GM18505 (cell line): ENCODE measurements around the gene CC2D1A.

ENCODE experiments used
- ATAC-seq: cut with Tn5 transposase; IDR thresholded peaks from one replicate; pipeline ENCODE4 v1.9.1; 2021; ENCODE audit not compliant: unreplicated experiment
- POLR2A ChIP-seq: IDR thresholded peaks from 4 replicates; pipeline ENCODE4 v1.6.1; 2011; ENCODE audit warnings: borderline replicate concordance; ENCODE audit not compliant: insufficient read depth, insufficient read length; ENCODE audit errors: extremely low read depth

Gene CC2D1A

GRCh38 chr19:13926715-13927114 lies 20.7 kb downstream of the CC2D1A start:
- no peak for TF ChIP-seq POLR2A
- no peak for ATAC-seq

DNA sequence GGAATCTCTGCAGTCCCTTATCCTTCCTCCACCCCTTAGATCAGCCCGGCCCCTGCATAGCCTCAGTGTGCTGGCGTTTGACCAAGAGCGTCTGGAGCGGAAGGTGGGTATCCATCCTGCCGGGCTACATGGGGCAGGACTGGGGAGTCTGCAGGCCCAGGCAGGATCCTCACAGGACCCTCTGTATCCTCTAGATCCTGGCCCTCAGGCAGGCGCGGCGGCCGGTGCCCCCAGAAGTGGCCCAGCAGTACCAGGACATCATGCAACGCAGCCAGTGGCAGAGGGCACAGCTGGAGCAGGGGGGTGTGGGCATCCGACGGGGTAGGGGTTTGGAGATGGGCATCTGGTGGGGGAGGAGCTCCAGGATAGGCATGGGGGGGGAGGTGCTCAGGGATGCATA lies 23.3 kb downstream of the CC2D1A start:
- no peak for TF ChIP-seq POLR2A
- ATAC-seq = no peak

DNA sequence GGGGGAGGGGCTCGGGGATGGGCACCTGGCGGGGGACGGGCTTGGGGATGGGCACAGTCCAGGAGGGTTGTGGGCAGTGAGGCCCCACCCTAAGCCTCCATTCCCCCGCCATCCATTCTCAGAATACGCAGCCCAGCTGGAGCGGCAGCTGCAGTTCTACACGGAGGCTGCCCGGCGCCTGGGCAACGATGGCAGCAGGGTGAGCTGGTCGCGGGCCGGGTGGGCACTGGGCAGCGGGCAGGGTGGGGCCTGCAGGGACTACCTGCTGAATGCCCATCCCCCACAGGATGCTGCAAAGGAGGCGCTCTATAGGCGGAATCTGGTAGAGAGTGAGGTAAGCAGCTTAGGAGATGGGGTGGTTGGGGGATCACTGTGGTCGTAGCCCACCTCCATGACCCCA lies 24.0 kb downstream of the CC2D1A start:
- ATAC-seq = no peak
- TF ChIP-seq POLR2A = no peak

DNA sequence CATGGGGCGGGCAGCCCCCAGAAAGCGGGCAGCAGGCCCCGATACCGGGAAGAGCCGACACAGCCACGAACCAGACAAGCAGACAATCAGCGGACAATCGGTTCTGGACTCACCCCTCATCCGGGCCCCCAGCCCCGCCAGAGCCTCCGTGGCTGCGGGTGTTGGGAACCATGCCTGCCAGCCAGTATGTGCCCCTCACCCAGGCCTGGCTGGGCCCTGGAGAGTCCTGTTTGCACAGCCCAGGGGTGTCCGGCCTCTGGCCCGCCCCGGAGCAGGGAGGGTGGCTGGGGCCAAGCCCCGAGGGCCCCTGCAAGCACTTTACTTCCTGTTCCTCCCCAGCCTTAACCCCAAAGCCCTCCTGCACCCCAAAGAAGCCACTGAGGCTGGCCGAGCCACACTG lies 24.4 kb downstream of the CC2D1A start:
- ATAC-seq = no peak
- TF ChIP-seq POLR2A = no peak

GRCh38 chr19:13931391-13932148 lies 25.6 kb downstream of the CC2D1A start:
- no peak for TF ChIP-seq POLR2A
- no peak for ATAC-seq

DNA sequence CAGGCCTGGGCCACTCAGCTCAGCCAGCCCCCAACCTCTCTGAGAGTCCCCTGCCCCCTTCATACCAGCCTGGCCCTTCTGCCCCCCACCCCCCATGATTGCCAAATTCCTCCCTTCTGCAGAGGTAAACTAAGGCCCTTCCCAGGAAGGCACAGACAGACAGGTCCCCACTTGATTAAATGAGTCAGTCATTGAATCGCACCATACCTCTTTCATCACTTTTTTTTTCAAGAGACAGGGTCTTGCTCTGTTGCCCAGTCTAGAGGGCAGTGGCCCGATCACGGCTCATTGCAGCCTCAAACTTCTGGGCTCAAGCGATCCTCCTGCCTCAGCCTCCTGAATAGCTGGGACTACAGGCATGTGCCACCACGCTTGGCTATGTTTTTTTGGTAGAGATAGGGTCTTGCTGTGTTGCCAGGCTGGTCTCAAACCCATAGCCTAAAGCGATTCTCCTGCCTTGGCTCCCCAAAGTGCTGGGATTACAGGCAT lies 26.2 kb downstream of the CC2D1A start:
- TF ChIP-seq POLR2A = no peak
- ATAC-seq = no peak

DNA sequence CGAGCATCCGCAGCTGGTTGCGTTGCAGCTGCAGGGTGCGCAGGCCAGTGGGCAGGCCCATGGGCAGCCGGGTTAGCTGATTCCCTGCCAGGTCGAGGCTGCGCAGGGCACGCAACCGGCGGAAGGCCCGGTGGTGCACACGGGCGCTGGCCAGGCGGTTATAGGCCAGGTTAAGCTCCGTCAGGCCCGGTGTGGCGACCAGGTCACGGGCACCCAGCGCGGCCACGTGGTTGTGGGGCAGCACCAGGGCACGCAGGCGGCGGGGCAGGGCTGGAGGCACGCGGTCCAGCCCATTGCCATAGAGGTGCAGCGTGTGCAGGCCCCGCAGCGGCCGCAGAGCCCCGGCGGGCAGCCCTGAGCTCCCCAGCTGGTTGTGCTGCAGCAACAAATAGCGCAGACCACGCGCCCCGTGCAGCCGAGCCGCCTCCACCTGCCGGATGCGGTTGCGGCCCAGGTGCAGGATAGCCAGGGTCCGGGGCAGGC lies 27.0 kb downstream of the CC2D1A start:
- TF ChIP-seq POLR2A = no peak
- no peak for ATAC-seq

DNA sequence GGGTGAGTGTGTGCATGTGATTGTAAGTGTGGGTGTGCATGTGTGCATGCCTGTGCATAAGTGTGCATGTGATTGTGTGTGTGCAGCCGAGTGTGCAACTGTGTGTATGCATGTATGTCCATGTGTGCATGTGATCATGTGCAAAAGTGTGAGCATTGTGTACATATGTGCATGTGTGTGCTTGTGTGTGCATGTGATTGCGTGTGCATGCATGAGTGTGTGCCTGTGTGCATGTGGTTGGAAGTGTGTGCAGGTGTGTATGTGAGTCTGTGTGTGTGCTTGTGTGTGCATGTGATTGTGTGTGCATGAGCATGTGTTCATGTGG lies 28.7 kb downstream of the CC2D1A start:
- no peak for ATAC-seq
- TF ChIP-seq POLR2A = no peak

DNA sequence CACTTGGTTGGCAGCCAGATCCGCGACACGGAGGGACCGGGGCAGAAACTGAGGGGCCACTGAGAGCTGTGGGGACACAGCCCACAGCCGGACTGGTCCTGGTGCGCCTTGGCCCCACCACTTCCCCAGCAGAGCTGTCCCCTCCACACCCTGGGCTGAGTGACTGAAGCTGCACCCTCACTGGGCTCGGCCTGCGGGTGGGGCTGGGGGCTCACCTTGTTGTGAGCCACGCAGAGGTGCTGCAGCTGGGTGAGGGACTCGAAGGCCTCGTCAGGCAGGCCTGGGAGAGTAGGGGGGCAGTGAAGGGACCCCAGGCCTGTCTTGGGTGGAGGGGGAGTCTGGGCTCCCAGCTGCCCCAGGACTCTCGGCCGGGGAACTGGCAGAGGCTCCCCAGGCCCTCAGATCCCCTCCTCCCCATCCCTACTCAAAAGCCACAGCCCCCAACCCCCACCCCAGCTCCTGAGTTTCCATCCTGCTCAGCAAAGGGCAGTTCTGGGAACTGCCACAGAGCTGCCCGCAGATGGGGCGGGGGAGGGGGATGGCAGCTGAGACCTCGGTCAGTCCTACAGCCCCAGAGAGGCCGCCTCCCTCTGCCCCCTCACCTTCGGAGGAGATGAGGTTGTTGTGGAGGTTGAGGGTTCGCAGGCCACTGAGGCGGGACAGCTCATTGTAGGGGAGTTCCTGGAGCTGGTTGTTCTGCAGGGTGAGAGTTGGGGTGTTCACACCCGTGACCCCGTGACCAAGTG lies 29.9 kb downstream of the CC2D1A start:
- TF ChIP-seq POLR2A = no peak
- ATAC-seq = no peak

- no peak for TF ChIP-seq POLR2A
- ATAC-seq = no peak
Observed at GRCh38 chr19:13937479-13938300, 31.7 kb downstream of the CC2D1A start.

- no peak for TF ChIP-seq POLR2A
- no peak for ATAC-seq
Observed at GRCh38 chr19:13938301-13939064, 32.5 kb downstream of the CC2D1A start, which contains the start of gene PODNL1. PODNL1 (minus strand) TSS chr19:13938417; CDS start chr19:13938181, 236 bp downstream.

- ATAC-seq = no peak
- TF ChIP-seq POLR2A = no peak
Observed at GRCh38 chr19:13942023-13942684, 36.2 kb downstream of the CC2D1A start.

GRCh38 chr19:13946414-13946813 lies 40.4 kb downstream of the CC2D1A start:
- no peak for TF ChIP-seq POLR2A
- ATAC-seq = no peak

- no peak for TF ChIP-seq POLR2A
- ATAC-seq = no peak
Observed at GRCh38 chr19:13951043-13951442, 45.0 kb downstream of the CC2D1A start.
